Spinal cord (tissue), 10 donors: Measurements from ENCODE around the gene TANGO2. TPM values are rescaled to one million over a fixed set of nuclear protein-coding genes. Genes with fewer than 3 reads are reported as not detected.

Experiments used
- DNase-seq, 6 donors: peaks; one replicate each; pipeline versions ENCODE4 v3.0.0 to v3.0.0-alpha.2; 2013 to 2015; ENCODE audit warnings: low spot score in 6 of 6, low read depth in 4 of 6
- H3K27ac ChIP-seq: one replicate; pipeline ENCODE4 v1.5.1; 2013; ENCODE audit warnings: low read depth, low read length, control low read depth
- H3K27me3 ChIP-seq: one replicate; pipeline ENCODE4 v1.6.1; 2013; ENCODE audit warnings: low read length; ENCODE audit not compliant: control insufficient read depth, insufficient read depth
- H3K36me3 ChIP-seq: one replicate; pipeline ENCODE4 v1.6.1; 2013; ENCODE audit warnings: low read length; ENCODE audit not compliant: control insufficient read depth, insufficient read depth
- H3K4me1 ChIP-seq: one replicate; pipeline ENCODE4 v1.6.1; 2013; ENCODE audit warnings: low read length; ENCODE audit not compliant: control insufficient read depth, insufficient read depth
- H3K4me3 ChIP-seq: one replicate; pipeline ENCODE4 v1.5.1; 2013; ENCODE audit warnings: low read depth, low read length, control low read depth
- H3K9me3 ChIP-seq: one replicate; pipeline ENCODE4 v1.6.1; 2013; ENCODE audit warnings: low read length; ENCODE audit not compliant: control insufficient read depth, insufficient read depth
- WGBS: methylation state at CpG from one replicate; pipeline ENCODE4 v1.1.5; 2013; ENCODE audit warnings: missing lambda C conversion rate; ENCODE audit not compliant: insufficient coverage; 5-methylcytosine and 5-hydroxymethylcytosine counted together
- polyA plus RNA-seq, 2 donors: library from polyadenylated mRNA; unstranded; fragments of 120-200 nt; gene quantifications; one replicate each; pipeline ENCODE4 v1.2.1, GENCODE V29; 2013; ENCODE audit not compliant: insufficient read length in 2 of 2
- total RNA-seq, 2 donors: library from RNA; depleted of rRNA in 1 of 2; stranded (reverse); fragments of 120-200 nt in 1 of 2; fragments of >200 nt in 1 of 2; gene quantifications; one replicate each; pipeline versions ENCODE4 v1.2.3 to v1.2.4, GENCODE V29; 2013 to 2014
- donor health status: healthy.

The TANGO2 gene
- total and polyA plus RNA-seq, 4 donors, result 17.9 to 32.6 (median 23.3) TPM

DNA sequence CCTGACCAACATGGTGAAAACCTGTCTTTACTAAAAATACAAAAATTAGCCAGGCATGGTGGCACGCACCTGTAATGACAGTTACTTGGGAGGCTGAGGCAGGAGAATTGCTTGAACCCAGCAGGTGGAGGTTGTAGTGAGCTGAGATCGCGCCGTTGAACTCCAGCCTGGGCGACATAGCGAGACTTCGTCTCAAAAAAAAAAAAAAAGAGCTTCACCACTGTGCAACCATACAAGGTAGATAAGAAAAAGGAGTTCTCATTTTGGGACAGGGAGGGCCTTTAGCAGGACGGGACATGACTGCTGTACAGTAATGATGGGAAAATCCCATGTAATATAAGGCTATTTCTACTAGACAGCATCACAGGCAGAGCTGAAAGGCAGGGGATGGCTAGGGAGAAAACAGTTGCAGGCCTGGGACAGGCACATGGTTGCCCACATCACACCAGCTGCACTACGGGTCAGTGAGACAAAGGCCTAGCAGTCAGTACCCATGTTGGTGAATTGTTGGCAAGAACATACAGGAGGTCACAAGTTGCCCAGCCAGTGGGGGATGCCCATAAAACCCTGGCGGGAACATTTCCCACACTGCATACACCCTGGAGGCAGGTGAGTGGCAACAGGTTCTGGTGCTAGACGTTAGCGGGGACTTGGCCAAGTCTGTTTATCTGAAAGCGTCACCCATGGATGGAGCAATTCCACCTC lies 5.4 kb downstream of the TANGO2 start:
- Histone ChIP-seq H3K27me3 (no peaks in the 10 kb centered on the region), H3K9me3 (no peaks in the 10 kb centered on the region), H3K27ac (no peak overlapping the region), H3K4me1 (peaks cover 44% of the 10 kb centered on the region), H3K36me3 (peaks cover 8% of the 10 kb centered on the region), H3K4me3 (no peak overlapping the region)
- DNase-seq, result no peak
- WGBS, result 95% methylated on average over 4 of the region's 13 CpGs

DNA sequence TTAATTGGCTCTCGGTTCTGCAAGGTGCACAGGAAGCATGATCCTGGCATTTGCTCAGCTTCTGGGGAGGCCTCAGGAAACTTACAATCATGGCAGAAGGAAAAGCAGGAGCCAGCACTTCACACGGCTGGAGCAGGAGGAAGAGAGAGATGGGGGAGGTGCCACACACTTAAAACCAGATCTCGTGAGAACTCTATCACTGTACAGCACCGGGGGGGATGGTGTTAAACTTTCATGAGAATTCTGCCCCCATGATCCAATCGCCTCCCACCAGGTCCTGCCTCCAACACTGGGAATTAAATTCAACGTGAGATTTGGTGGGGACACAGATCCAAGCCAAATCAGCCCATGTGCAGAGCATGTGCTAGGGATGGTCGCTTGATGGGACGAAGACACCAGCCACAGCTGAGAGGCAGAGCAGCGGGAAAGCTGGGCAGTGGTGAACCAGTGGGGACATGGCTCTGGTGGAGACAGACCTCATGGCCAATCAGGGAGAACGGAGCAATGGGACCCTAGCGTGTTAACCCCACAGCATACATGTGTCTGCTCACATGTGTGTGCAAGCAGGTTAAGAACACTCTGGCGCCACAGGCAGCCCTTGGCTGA lies 6.2 kb downstream of the TANGO2 start:
- H3K9me3 ChIP-seq, result no peaks in the 10 kb centered on the region
- no peak overlapping the region for H3K27ac ChIP-seq
- peaks cover 16% of the 10 kb centered on the region for H3K36me3 ChIP-seq
- no peak for DNase-seq
- 88% methylated on average over 8 of the region's 12 CpGs for WGBS
- peaks cover 37% of the 10 kb centered on the region for H3K4me1 ChIP-seq
- no peaks in the 10 kb centered on the region for H3K27me3 ChIP-seq
- H3K4me3 ChIP-seq, result no peak overlapping the region

DNA sequence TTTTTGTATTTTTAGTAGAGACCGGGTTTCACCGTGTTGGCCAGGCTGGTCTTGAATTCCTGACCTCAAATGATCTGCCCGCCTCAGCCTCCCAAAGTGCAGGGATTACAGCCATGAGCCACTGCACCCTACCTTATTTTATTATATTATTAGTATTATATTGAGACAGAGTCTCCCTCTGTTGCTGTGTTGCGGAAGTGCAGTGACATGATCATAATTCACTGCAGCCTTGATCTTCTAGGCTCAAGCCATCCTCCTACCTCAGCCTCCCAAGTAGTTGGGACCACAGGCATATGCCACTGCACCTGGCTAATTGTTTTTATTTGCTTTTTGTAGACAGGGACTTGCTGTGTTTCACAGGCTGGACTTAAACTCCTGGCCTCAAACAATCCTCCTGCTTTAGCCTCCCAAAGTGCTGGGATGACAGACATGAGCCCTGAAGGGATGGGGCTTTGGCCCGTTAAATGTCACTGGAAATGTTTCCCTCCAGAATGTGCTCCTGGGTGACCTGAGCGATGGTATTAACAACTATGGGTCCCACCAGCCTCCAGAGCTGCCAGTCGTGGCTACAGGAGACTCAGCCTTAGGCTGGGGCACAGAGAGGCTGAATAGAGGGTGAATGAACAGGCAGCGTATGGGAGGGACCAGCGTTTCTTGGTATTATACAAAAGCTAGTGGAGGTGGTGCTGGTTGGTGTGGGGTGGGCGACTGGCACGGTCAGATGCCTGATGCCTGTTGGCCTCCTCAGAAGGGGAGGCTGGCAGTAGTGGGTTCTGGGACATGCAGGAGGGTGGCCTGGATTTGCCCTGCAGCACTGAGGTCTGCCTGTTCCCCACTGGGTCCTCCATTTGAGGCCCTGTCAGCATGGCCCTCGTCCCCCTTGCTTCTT lies 7.3 kb downstream of the TANGO2 start:
- no peak for DNase-seq
- no peak overlapping the region for H3K4me3 ChIP-seq
- WGBS, result 84% methylated on average over 8 of the region's 12 CpGs
- H3K27me3 ChIP-seq, result no peaks in the 10 kb centered on the region
- no peak overlapping the region for H3K27ac ChIP-seq
- peaks cover 20% of the 10 kb centered on the region for H3K36me3 ChIP-seq
- no peaks in the 10 kb centered on the region for H3K9me3 ChIP-seq
- peaks cover 32% of the 10 kb centered on the region for H3K4me1 ChIP-seq

DNA sequence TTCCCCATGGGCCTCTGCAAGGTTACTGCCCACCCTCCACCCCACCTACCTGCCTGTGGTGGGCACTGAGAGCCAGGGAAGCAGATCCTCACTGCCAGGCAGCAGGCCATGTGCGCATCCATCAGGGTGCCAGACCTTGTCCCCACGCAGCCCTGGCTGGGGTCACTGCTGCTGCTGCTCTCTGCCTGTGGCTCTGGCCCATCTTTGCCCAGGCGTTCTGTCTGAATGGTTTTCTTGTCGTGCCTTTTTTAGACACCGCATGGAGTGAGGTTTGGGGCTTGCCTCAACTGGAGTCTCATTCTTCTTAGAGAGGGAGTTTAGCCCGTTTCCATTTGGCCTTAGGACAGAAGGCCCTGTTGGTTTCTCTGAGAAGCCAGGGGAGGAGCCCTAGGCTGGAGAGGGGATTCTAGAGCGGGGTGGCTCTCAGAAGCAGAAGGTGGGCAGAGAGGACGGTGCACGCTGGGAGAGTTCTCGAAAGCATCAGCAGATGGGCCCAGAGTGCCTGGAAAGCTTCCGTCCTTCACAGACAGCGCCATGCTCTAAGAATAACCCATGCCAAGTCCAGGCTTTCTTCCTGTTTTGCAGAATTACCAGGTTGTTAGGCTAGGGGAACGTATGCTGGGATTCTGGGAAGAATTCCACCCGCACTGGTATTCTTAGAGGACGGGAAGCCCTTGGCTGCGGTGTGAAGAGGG lies 8.1 kb downstream of the TANGO2 start:
- no peak overlapping the region for H3K27ac ChIP-seq
- peak in 1 of 6 donors; percentile 82 for DNase-seq
- H3K4me1 ChIP-seq, result peaks cover 36% of the 10 kb centered on the region
- H3K9me3 ChIP-seq, result no peaks in the 10 kb centered on the region
- peaks cover 18% of the 10 kb centered on the region for H3K36me3 ChIP-seq
- no peaks in the 10 kb centered on the region for H3K27me3 ChIP-seq
- H3K4me3 ChIP-seq, result no peak overlapping the region
- 60% methylated on average over 8 of the region's 16 CpGs for WGBS

DNA sequence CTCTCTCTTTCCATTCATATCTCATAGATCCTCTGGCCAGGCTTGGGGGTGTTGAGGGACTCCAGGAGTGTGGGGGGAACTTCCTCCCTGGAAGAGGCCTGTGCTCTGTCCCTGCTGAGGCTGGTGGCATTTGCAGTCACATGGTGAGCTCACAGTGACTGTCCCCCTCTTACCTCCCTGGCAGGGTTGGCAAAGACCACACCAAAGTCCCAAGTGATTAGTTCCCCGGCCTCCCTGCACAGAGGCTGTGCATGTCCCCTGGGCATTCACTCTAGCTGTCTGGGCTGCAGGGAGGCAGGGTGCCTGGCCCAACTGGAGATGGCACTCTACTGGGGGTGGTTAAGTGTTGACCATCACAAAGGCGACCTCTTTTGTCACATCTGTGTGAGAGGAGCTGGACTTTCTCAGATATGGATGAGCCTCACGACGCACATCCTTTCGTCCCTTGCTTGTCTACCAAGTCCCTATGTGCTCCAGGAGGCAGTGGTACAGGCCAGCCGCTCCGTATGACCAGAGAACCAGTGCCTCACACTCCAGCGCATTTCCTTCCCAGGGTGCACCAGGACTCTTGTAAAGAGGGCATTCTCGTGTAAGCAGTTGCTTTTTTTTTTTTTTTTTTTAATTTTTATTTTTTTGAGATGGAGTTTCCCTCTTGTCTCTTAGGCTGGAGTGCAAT lies 8.8 kb downstream of the TANGO2 start:
- WGBS, result 91% methylated on average over 8 of the region's 9 CpGs
- no peak for DNase-seq
- Histone ChIP-seq H3K27me3 (no peaks in the 10 kb centered on the region), H3K4me3 (no peak overlapping the region), H3K4me1 (peaks cover 30% of the 10 kb centered on the region), H3K27ac (no peak overlapping the region), H3K9me3 (no peaks in the 10 kb centered on the region), H3K36me3 (peaks cover 15% of the 10 kb centered on the region)

DNA sequence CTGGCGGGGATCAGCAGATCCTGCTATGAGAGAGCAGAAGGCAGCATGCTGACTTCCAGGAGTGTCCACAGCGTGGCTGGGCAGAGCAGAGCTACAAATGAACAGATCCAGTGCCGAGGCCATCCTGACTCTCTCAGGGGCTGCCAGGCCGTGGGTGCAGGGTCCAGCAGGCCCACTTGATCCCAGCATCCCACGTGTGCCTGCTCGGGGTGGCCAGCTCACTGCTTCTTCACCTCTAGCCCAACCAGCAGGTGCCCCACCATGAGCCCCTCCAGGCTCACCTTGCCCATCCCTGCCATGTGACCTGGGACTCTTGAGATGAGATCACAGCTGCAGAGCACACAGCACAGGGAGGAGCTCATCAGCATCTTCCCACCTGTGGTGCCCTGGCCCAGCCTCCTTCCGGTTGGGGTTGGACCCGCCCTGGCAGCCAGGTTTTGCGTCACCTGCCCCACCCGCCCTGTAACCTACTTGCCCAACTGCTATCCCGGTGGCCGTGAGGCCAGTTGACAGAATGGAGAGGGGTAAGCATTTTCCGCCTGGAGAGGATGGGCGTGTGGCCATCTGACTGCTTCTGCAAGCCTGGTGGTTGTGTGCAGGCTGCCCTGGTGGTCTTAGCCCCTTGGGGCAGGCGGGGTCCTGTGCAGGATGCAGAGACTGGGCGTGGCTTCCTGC lies 11.0 kb downstream of the TANGO2 start:
- Histone ChIP-seq H3K9me3 (no peaks in the 10 kb centered on the region), H3K4me1 (peaks cover 33% of the 10 kb centered on the region), H3K27ac (no peak overlapping the region), H3K4me3 (no peak overlapping the region), H3K36me3 (peaks cover 22% of the 10 kb centered on the region), H3K27me3 (no peaks in the 10 kb centered on the region)
- 88% methylated on average over 16 of the region's 16 CpGs for WGBS
- DNase-seq, result no peak

DNA sequence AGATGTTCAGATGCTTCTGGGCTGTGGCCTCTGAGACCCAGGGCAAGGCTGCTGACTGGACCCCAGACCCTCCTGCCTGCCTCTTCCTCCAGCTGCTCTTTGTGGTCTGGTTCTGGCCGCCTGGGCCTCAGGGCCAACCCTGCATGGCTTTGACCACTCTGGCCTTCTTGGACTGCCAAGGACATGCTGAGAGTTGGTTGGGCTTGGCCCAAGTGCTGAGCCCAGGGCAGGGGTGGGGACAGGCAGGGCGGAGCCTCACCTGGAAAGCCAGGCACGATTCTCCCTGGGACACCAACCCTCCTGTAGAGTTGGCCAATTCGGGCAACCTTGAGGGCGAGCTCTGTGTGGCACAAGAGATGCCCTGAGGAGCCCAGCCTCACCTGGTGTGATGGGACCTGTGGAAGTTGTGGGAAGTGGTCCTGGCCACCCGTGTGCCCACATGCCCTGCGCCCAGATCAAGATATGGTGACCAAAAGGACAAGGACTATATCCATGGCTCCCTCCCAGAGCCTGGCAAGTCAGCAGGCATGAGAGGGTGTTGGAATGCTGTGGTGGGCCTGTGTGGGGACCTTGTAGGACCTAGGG lies 11.6 kb downstream of the TANGO2 start:
- no peak overlapping the region for H3K4me3 ChIP-seq
- 89% methylated on average over 7 of the region's 7 CpGs for WGBS
- H3K36me3 ChIP-seq, result peaks cover 27% of the 10 kb centered on the region
- DNase-seq, result no peak
- H3K4me1 ChIP-seq, result peaks cover 33% of the 10 kb centered on the region
- H3K27ac ChIP-seq, result no peak overlapping the region
- H3K9me3 ChIP-seq, result no peaks in the 10 kb centered on the region
- H3K27me3 ChIP-seq, result no peaks in the 10 kb centered on the region

DNA sequence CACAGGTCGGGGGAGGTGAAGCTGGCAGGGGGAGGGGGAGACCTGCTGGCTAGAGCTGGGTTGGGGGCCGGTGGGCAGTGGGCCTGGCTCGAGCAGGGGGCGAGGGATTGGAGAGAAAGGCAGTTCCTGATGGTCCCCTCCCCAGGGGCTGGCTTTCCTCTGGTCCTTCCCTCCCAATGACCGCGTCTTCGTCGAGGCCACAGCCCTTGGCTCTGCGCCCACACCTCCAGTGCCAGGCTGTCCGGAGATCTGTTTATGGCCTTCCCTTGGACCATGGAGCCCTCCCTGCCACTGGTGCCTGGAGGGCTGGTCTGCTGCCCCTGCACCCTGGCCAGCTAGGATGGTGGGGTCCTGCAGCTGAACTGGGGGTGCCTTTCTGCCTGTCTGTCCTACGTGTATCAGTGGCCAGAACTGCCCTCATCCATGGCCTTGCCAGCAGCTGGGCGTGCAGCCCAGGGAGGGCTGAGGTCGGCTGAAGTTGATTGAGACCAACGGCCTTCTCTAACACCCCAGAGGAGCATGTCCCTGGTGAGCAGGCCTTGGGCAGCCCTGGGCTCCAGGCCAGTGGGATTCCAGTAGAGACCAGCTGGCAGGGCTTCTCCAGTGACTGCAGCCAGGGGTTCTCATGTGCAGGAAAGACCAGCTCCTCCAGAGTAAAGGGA lies 12.3 kb downstream of the TANGO2 start:
- H3K27ac ChIP-seq, result no peak overlapping the region
- no peaks in the 10 kb centered on the region for H3K9me3 ChIP-seq
- WGBS, result 71% methylated on average over 13 of the region's 14 CpGs
- H3K36me3 ChIP-seq, result peaks cover 27% of the 10 kb centered on the region
- H3K4me1 ChIP-seq, result peaks cover 40% of the 10 kb centered on the region
- H3K4me3 ChIP-seq, result no peak overlapping the region
- no peaks in the 10 kb centered on the region for H3K27me3 ChIP-seq
- peak in 1 of 6 donors; percentile 50 for DNase-seq
